Activated naive CD8-positive, alpha-beta T cell treated with anti-CD3 and anti-CD28 coated beads for 36 hours (primary cell): Measurements from ENCODE around the gene USP19. TPM values are rescaled to one million over a fixed set of nuclear protein-coding genes. Genes with fewer than 3 reads are reported as not detected.

Experiments
- DNase-seq: peaks from one replicate; pipeline ENCODE4 v3.0.0; 2021
- H3K27ac Mint-ChIP-seq: one replicate; pipeline ENCODE4 v1.8.0; 2022; ENCODE audit warnings: mild to moderate bottlenecking, moderate library complexity, mixed read lengths
- H3K27me3 Mint-ChIP-seq: one replicate; pipeline ENCODE4 v1.8.0; 2022; ENCODE audit warnings: mild to moderate bottlenecking, mixed read lengths
- H3K36me3 Mint-ChIP-seq: one replicate; pipeline ENCODE4 v1.8.0; 2021; ENCODE audit warnings: mild to moderate bottlenecking, mixed read lengths
- H3K4me1 Mint-ChIP-seq: one replicate; pipeline ENCODE4 v1.8.0; 2021; ENCODE audit warnings: mixed read lengths
- H3K4me3 Mint-ChIP-seq: one replicate; pipeline ENCODE4 v1.8.0; 2022; ENCODE audit warnings: mild to moderate bottlenecking, moderate library complexity, mixed read lengths
- H3K9me3 Mint-ChIP-seq: one replicate; pipeline ENCODE4 v1.8.0; 2022; ENCODE audit warnings: mixed read lengths
- total RNA-seq, 2 experiments: library from RNA; stranded (reverse); gene quantifications; one replicate each; pipeline ENCODE4 v1.2.3, GENCODE V29; 2021

The USP19 gene
- total RNA-seq, 2 experiments from 2014 or later, result 50.8 to 55.5 TPM

GRCh38 chr3:49093853-49094767, 26.5 kb downstream of the USP19 start, which contains the start of gene QRICH1:
Gene QRICH1 (minus strand): TSS chr3:49094071. CDS start chr3:49077017, 17,054 bp downstream.
- Mint-ChIP-seq H3K27ac (peak within 1 kb of the TSS; percentile 93), H3K36me3 (peaks cover 15% of the 10 kb centered on the region), H3K4me1 (peaks cover 28% of the 10 kb centered on the region), H3K9me3 (no peaks in the 10 kb centered on the region), H3K4me3 (peak within 1 kb of the TSS; percentile 85), H3K27me3 (no peaks in the 10 kb centered on the region)
- DNase-seq, result peak; percentile 94

GRCh38 chr3:49092938-49093852, 27.4 kb downstream of the USP19 start:
- Mint-ChIP-seq H3K4me1 (peaks cover 30% of the 10 kb centered on the region), H3K4me3 (peak overlapping the region; percentile 85), H3K36me3 (peaks cover 17% of the 10 kb centered on the region), H3K27me3 (no peaks in the 10 kb centered on the region), H3K27ac (peak overlapping the region; percentile 91), H3K9me3 (no peaks in the 10 kb centered on the region)
- DNase-seq, result peak; percentile 88

- Mint-ChIP-seq H3K36me3 (peaks cover 7% of the 10 kb centered on the region), H3K27me3 (no peaks in the 10 kb centered on the region), H3K27ac (no peak overlapping the region), H3K4me3 (no peak overlapping the region), H3K9me3 (no peaks in the 10 kb centered on the region), H3K4me1 (peaks cover 11% of the 10 kb centered on the region)
- DNase-seq, result no peak
These were observed 39.2 kb downstream of the USP19 start for GRCh38 chr3:49081429-49081828.

- Mint-ChIP-seq H3K27me3 (no peaks in the 10 kb centered on the region), H3K36me3 (peaks cover 6% of the 10 kb centered on the region), H3K4me3 (no peak overlapping the region), H3K4me1 (peaks cover 11% of the 10 kb centered on the region), H3K9me3 (no peaks in the 10 kb centered on the region), H3K27ac (no peak overlapping the region)
- DNase-seq, result no peak
These were observed 41.4 kb downstream of the USP19 start for GRCh38 chr3:49079270-49079669.

GRCh38 chr3:49076646-49077045, 44.0 kb downstream of the USP19 start:
- Mint-ChIP-seq H3K27me3 (no peaks in the 10 kb centered on the region), H3K36me3 (peaks cover 10% of the 10 kb centered on the region)
- no peak for DNase-seq

GRCh38 chr3:49076116-49076515, 44.5 kb downstream of the USP19 start:
- H3K9me3 Mint-ChIP-seq, result no peaks in the 10 kb centered on the region
- peaks cover 10% of the 10 kb centered on the region for H3K36me3 Mint-ChIP-seq
- H3K27ac Mint-ChIP-seq, result no peak overlapping the region
- H3K4me3 Mint-ChIP-seq, result no peak overlapping the region
- H3K27me3 Mint-ChIP-seq, result no peaks in the 10 kb centered on the region
- no peak for DNase-seq
- H3K4me1 Mint-ChIP-seq, result peaks cover 6% of the 10 kb centered on the region

More at GRCh38 chr3:49076646-49077045, 44.0 kb downstream of the USP19 start:
- H3K4me1 Mint-ChIP-seq, result peaks cover 11% of the 10 kb centered on the region
- H3K27ac Mint-ChIP-seq, result no peak overlapping the region
- no peak overlapping the region for H3K4me3 Mint-ChIP-seq
- H3K9me3 Mint-ChIP-seq, result no peaks in the 10 kb centered on the region

Other genes starting within 250 kb of the USP19 start
- 10 to 100 TPM; 19.2 to 23.9 TPM for gene SLC25A20, start 221.9 kb downstream of the USP19 start, total RNA-seq
- 100 to 1,000 TPM; 126 TPM for gene ARIH2, start 202.0 kb downstream of the USP19 start, total RNA-seq
- 10 to 100 TPM; 20.7 TPM for gene P4HTM, start 130.6 kb downstream of the USP19 start, total RNA-seq
- 100 to 1,000 TPM; 135 to 140 TPM for gene WDR6, start 113.4 kb downstream of the USP19 start, total RNA-seq
- gene DALRD3, start 102.2 kb downstream of the USP19 start, total RNA-seq, result 10 to 100 TPM; 22.3 to 24.7 TPM
- 10 to 100 TPM; 82.0 to 82.5 TPM for gene NDUFAF3, start 98.7 kb downstream of the USP19 start, total RNA-seq
- gene IMPDH2, start 91.4 kb downstream of the USP19 start, total RNA-seq, result 100 to 1,000 TPM; 532 to 549 TPM
- 100 to 1,000 TPM; 126 to 127 TPM for gene QRICH1, start 26.8 kb downstream of the USP19 start, total RNA-seq
- 100 to 1,000 TPM; 252 to 272 TPM for gene QARS1, start 16.1 kb downstream of the USP19 start, total RNA-seq
- not detected for gene LAMB2, start 12.2 kb upstream of the USP19 start, total RNA-seq
- gene CCDC71, start 45.5 kb upstream of the USP19 start, total RNA-seq, result 10 to 100 TPM; 30.0 to 30.9 TPM
- 1 to 10 TPM; 3.4 TPM for gene KLHDC8B, start 50.8 kb upstream of the USP19 start, total RNA-seq
- gene C3orf62, start 156.4 kb upstream of the USP19 start, total RNA-seq, result 1 to 10 TPM; 4.0 to 4.2 TPM
- 10 to 100 TPM; 63.3 to 64.0 TPM for gene USP4, start 219.2 kb upstream of the USP19 start, total RNA-seq
- gene GPX1, start 237.5 kb upstream of the USP19 start, total RNA-seq, result 100 to 1,000 TPM; 237 to 242 TPM